ENCODE measurements around the gene KCTD10.

GRCh38 chr12:109449845-109450532 is 27.1 kb downstream of the KCTD10 start:
- TF ChIP-seq CTCF (conservative IDR thresholded peaks at IDR 0.05): no peak
- TF ChIP-seq ZFX (IDR thresholded peaks at IDR 0.05): no peak
